Motor neuron (in vitro differentiated cells): Measurements from ENCODE around the gene SH3GL1. TPM values are rescaled to one million over a fixed set of nuclear protein-coding genes. Genes with fewer than 3 reads are reported as not detected.
A peak's percentile ranks its signal among the peaks of the same experiment; 100 is the strongest.
"Not testable (repeated sequence)": the region's sequence is repeated elsewhere in the genome, so short reads cannot be mapped to it uniquely, and the experiment has no call there.

Source experiments
- ATAC-seq, 8 experiments: fragments of 200-7000 bp; cut with Tn5 transposase; replicated peaks in 6 of 8; 2 replicates each; pipeline ENCODE4 v1.8.0; 2021; ENCODE audit warnings: mild to moderate bottlenecking in 8 of 8, moderate library complexity in 8 of 8
- H3K27ac ChIP-seq, 2 donors: fragments of 250-450 bp; sonication (Bioruptor Pico); 2 replicates each; pipeline ENCODE4 v1.9.0; 2021; ENCODE audit warnings: antibody characterized with exemption in 2 of 2, mild to moderate bottlenecking in 2 of 2, moderate library complexity in 1 of 2
- H3K4me1 ChIP-seq, 2 donors: fragments of 250-450 bp; sonication (Bioruptor Pico); replicated peaks in 1 of 2; 2 replicates each; pipeline ENCODE4 v1.6.1; 2021; ENCODE audit warnings: antibody characterized with exemption in 2 of 2, mild to moderate bottlenecking in 2 of 2, moderate library complexity in 1 of 2
- H3K4me3 ChIP-seq, 5 donors: fragments of 250-450 bp; sonication (Bioruptor Pico); 2 replicates each; pipeline ENCODE4 v1.9.0; 2021; ENCODE audit warnings: antibody characterized with exemption in 5 of 5, mild to moderate bottlenecking in 5 of 5, moderate library complexity in 4 of 5
- WGBS, 10 experiments: fragments of 450-650 bp; shearing (Covaris generic); methylation state at CpG; one replicate each; pipeline ENCODE4 v1.0.0; 2022; 5-methylcytosine and 5-hydroxymethylcytosine counted together
- in situ Hi-C, 9 experiments: fragments of 400-800 bp; cut with MboI; loops; one replicate each; pipeline ENCODE4 v1.15.0; 2021; ENCODE audit warnings: low sequenced_read_pairs in 9 of 9, low pct_unique_long_range_greater_than_20kb in 2 of 9; ENCODE audit not compliant: unreplicated experiment in 9 of 9
- total RNA-seq, 8 experiments: library from RNA; unstranded; fragments of 300-600 nt; gene quantifications; 2 replicates each; pipeline versions ENCODE4 v1.2.3 to v1.2.4, GENCODE V29; 2022

Gene SH3GL1
- total RNA-seq, 8 experiments from 2014 or later: 24.6 to 62.9 (median 40.6) TPM

- Histone ChIP-seq H3K4me1 (peaks cover 7% of the 10 kb centered on the region in 2 donors), H3K4me3 (no peak overlapping the region), H3K27ac (no peak overlapping the region)
- no peak for ATAC-seq
- in situ Hi-C loops: no loop called here
- 90 to 100% (median 97%) methylated on average over 1 to 6 of the region's 15 CpGs; no CpG with 5 or more reads in 7 of the 10 experiments for WGBS, 10 experiments
Observed at GRCh38 chr19:4345342-4346019, 54.9 kb downstream of the SH3GL1 start.

GRCh38 chr19:4343370-4344307 lies 56.7 kb downstream of the SH3GL1 start, which contains the start of gene MPND:
TSS of gene MPND (plus strand) at chr19:4343562. CDS start at chr19:4343594, 32 bp downstream.
- 0 to 40% (median 12%) methylated on average over 1 to 6 of the region's 101 CpGs; no CpG with 5 or more reads in 5 of the 10 experiments for whole genome bisulfite sequencing, 10 experiments
- peak; percentile 60 to 75 (median 67) for ATAC-seq

GRCh38 chr19:4342615-4343369 lies 57.6 kb downstream of the SH3GL1 start:
- in situ Hi-C loops: no loop called here
- 0 to 3% (median 0%) methylated on average over 3 to 8 of the region's 39 CpGs; no CpG with 5 or more reads in 2 of the 10 experiments for WGBS, 10 experiments
- peaks cover 7 to 16% of the 10 kb centered on the region in 2 donors for H3K4me1 ChIP-seq
- peak overlapping the region; percentile 92 to 93 for H3K27ac ChIP-seq
- peak; percentile 82 to 91 (median 89) for ATAC-seq
- H3K4me3 ChIP-seq: peak overlapping the region; percentile 85 to 96 (median 93)

More at GRCh38 chr19:4343370-4344307, 56.7 kb downstream of the SH3GL1 start, which contains the start of gene MPND:
- H3K4me1 ChIP-seq: peaks cover 7 to 8% of the 10 kb centered on the region in 2 donors
- H3K27ac ChIP-seq: peak within 1 kb of the TSS; percentile 92 to 93
- peak within 1 kb of the TSS; percentile 85 to 96 (median 93) for H3K4me3 ChIP-seq
- in situ Hi-C loops: no loop called here

- 0 to 17% (median 8%) methylated on average over 1 to 10 of the region's 10 CpGs; no CpG with 5 or more reads in 4 of the 10 experiments for WGBS, 10 experiments
- Histone ChIP-seq H3K27ac (peak overlapping the region; percentile 92 to 93), H3K4me3 (peak overlapping the region; percentile 58 to 96 (median 77)), H3K4me1 (peaks cover 7 to 20% of the 10 kb centered on the region in 2 donors)
- ATAC-seq: peak in 5 of 8 experiments; percentile 0 to 3 (median 1)
- in situ Hi-C loops: no loop called here
Observed at GRCh38 chr19:4342314-4342614, 58.1 kb downstream of the SH3GL1 start.

GRCh38 chr19:4338441-4339355 lies 61.6 kb downstream of the SH3GL1 start, which contains the start of gene STAP2:
TSS of gene STAP2 (minus strand) at chr19:4338827. CDS start at chr19:4338753, 74 bp downstream.
- H3K4me3 ChIP-seq: peak within 1 kb of the TSS in 3 of 5 donors; percentile 2 to 13 (median 10)
- no peak for ATAC-seq

GRCh38 chr19:4337906-4338440 lies 62.4 kb downstream of the SH3GL1 start:
- no peak for ATAC-seq
- in situ Hi-C loops: no loop called here
- H3K4me3 ChIP-seq: peak overlapping the region in 3 of 5 donors; percentile 2 to 13 (median 10)
- H3K27ac ChIP-seq: peak overlapping the region; percentile 43 to 68
- peaks cover 3 to 15% of the 10 kb centered on the region in 2 donors for H3K4me1 ChIP-seq
- WGBS, 10 experiments: 12 to 30% (median 22%) methylated on average over 2 to 7 of the region's 14 CpGs; no CpG with 5 or more reads in 5 of the 10 experiments

More at GRCh38 chr19:4338441-4339355, 61.6 kb downstream of the SH3GL1 start, which contains the start of gene STAP2:
- Histone ChIP-seq H3K27ac (peak within 1 kb of the TSS; percentile 43 to 68), H3K4me1 (peaks cover 3 to 15% of the 10 kb centered on the region in 2 donors)
- in situ Hi-C loops: no loop called here
- 67 to 100% (median 83%) methylated on average over 1 to 9 of the region's 27 CpGs; no CpG with 5 or more reads in 1 of the 10 experiments for WGBS, 10 experiments

GRCh38 chr19:4334929-4335570 lies 65.3 kb downstream of the SH3GL1 start:
- no peak for ATAC-seq
- Histone ChIP-seq H3K27ac (no peak overlapping the region), H3K4me1 (peaks cover 0 to 13% of the 10 kb centered on the region in 2 donors), H3K4me3 (no peak overlapping the region)
- 71 to 100% (median 90%) methylated on average over 2 to 6 of the region's 7 CpGs; no CpG with 5 or more reads in 3 of the 10 experiments for WGBS, 10 experiments
- in situ Hi-C loops: no loop called here

GRCh38 chr19:4329858-4330257 lies 70.5 kb downstream of the SH3GL1 start:
- 90 to 97% (median 90%) methylated on average over 2 to 14 of the region's 19 CpGs; no CpG with 5 or more reads in 7 of the 10 experiments for WGBS, 10 experiments
- ATAC-seq: no peak
- peaks cover 5 to 17% of the 10 kb centered on the region in 2 donors for H3K4me1 ChIP-seq
- no peak overlapping the region for H3K4me3 ChIP-seq
- in situ Hi-C loops: no loop called here
- H3K27ac ChIP-seq: no peak overlapping the region

- peak overlapping the region; percentile 54 to 71 (median 59) for H3K4me3 ChIP-seq
- WGBS, 10 experiments: 0 to 40% (median 9%) methylated on average over 1 to 15 of the region's 35 CpGs; no CpG with 5 or more reads in 5 of the 10 experiments
- in situ Hi-C loops, ATAC-seq: not testable (repeated sequence)
- H3K4me1 ChIP-seq: peaks cover 5 to 17% of the 10 kb centered on the region in 2 donors
- peak overlapping the region; percentile 80 to 83 for H3K27ac ChIP-seq
Observed at GRCh38 chr19:4328991-4329681, 71.2 kb downstream of the SH3GL1 start.

GRCh38 chr19:4328243-4328990 lies 71.9 kb downstream of the SH3GL1 start:
- Histone ChIP-seq H3K4me3 (peak overlapping the region; percentile 54 to 71 (median 59)), H3K4me1 (peaks cover 5 to 17% of the 10 kb centered on the region in 2 donors), H3K27ac (peak overlapping the region; percentile 80 to 83)
- in situ Hi-C loops: no loop called here
- peak; percentile 83 to 89 (median 86) for ATAC-seq
- 0 to 8% (median 0%) methylated on average over 1 to 2 of the region's 49 CpGs; no CpG with 5 or more reads in 7 of the 10 experiments for WGBS, 10 experiments
